IPS DF 4.7 (cell line): ENCODE measurements around the gene CHMP2A.

ENCODE experiments used
- DNase-seq: peaks from one replicate; pipeline ENCODE4 v3.0.0-alpha.2; 2013; ENCODE audit warnings: low spot score; ENCODE audit errors: extremely low read depth

The CHMP2A gene

DNA sequence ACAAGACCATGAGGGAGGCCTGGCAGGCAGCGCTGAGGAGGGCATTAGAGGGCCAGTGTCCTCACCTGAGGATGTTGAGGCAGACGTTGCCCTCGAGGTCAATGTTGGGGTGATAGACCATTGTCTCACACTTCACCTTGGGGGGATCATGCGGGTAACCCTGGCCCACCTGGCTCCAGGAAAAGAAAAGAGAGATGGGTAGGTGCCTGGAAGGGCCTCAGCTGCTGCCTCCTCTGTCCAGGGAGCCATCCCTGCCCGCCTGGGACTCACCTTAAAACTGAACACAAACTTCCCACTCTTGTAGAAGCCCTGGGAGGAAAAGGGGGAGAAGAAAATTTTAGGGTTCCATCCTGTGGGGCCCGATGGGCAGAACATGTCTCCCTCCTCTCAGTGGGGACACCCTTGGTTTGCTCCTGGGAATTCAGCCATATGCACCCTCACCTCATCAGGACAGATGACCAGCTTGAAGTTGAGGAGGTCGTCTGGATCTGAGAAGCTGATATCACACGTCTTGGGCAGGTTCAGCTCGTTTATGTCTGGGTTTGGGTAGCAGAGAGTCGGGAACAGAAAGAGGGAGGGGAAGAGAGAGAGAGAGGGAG, 1.8 kb upstream of the CHMP2A start:
- DNase-seq, result no peak

DNA sequence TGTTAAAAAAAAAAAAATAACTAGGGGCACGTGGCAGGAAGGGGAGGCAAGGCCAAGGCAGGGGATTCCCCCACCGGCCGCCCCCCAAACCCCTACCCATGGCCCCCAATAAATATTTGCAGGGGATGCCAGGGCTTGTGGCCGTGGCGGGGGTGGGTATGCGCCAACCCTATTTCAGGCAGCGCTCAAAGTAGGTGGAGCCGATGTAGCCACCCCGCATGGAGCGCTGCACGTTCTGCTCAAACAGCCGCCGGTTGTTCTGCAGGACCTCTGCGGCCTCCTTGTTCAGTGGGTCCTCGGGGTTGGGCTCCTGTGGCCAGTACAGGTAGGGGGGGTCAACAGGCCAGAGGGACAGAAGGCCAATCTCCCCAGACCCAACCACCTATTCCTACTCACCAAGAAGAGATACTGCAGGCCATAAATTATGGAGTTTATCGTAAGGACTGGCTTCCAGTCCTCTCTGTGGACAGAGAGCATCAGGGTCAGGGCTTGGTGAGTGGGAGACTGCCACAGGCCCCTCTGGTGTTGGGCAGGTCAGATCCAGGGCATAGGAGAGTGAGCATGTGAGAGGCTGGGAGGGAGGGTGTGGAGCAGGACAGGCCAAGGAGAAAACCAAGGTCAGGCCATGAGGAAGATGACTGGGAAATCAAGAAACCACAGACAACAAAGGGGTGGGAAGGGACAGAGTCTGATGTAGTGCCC, 1.2 kb upstream of the CHMP2A start:
- DNase-seq, result no peak

DNA sequence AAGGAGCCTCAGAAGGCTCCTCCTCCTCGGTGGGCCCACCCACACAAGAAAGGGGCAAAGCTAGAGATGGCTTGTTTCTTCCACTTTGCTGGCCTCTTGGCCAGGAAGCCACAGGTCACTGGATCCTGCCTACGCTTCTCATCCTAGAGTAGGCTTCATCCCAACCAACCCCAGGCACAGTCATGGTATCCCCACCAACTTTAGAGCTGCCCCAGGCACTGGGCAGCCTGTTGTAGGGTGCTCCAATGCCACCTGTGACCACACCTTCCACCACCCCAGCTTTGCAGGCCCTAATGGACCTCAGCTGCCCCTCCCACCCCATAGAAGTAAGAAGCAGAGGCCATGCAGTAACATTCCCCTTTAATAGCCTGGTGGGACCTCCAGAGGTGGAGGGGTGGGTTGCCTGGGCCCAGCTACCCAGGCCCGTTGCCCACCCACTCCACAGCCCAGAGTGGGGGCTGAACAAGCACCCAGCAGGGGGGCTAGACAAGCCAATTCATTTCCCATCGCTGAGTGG, 522 bp upstream of the CHMP2A start:
- DNase-seq, result no peak

DNA sequence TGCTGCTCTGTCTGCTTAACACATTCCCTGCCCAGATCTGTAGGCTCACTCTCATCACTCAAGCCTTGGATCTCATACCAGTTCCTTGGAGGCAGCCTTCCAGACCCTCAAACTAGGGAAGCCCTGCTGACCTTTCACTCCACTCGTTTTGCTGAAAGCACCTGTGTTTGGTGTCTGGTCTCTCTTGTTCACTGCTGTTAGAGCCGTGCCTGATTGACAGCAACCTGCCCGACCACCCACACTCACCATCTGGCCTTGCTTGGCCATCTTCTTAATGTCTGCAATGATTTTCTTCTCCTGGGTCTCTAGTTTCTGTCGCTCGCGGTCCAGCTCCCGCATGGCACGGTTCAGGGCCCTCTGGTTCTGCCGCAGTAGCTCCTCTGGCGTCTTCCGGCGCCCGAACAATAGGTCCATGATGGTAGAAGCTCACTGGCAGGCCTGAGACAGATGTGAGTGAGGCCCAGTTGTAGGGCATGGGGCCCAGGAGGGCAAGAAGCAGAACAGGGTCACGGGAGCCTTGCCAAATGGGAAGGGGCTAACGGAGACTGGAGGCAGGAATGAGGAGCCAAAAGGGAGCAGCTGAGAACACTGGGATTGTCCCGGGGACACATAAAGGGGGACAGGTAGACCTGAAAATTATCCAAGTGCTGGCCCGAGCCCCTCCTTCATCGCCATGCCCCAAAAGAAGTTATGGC, 959 bp downstream of the CHMP2A start:
- DNase-seq, result no peak

DNA sequence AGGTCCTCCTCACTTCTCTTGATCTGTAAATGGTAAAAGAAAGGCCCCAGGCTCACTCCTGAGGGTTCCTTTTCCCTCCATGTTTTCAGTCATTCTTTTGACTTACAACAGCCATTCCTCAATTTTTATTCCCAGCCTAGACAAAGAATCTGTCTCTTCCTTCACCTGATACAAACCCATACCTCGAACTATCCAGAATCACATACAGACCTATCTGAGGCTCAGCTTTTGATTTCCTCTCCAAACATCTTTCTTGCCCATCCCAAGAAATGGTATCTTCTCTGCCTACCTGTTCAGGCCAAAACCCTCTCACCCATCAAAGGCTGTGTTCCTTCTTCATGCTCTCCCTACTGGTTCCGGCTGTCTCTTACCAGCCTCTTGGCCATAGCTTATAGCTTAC, 2.2 kb downstream of the CHMP2A start:
- no peak for DNase-seq

DNA sequence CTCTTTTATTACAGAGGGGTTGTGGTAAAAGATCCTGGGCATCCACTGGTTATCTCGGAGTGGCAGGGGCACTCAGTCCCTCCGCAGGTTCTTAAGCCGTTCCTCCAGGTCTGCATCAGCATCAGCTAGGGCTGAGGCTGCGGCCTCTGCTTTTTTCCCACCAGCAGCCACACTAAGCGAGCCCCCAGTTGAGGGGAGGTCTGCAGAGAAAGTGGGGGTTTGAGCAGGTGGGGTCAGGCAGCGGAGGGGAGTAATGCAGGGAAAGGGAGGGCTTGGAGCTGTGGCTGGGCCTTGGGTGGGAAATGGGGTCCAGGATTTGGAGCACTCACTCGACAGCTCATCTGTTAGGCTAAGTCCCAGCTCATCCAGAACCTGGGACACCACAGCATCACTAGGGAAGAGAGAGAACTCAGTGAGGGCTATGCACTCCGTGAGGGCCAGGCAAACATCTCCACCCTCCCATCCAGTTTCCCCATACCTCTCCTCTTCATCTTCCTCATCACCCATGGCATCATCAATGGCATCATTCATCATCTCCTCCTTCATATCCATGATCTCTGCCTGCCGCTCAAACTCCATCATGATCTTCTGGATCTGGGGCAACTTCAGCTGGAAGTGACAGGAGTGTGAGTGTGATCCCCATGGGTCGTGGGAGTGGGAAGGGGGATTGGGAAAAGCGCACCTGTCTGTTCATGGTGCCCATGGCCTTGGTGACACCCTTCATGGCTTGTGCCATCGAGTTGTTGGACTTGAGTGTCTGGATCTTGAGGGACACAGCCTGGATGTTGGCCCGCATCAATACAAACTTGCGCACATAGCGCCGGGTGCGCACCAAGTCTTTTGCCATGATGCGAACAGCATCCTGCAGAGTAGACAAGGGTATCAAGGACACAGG, 3.1 kb downstream of the CHMP2A start:
- no peak for DNase-seq

DNA sequence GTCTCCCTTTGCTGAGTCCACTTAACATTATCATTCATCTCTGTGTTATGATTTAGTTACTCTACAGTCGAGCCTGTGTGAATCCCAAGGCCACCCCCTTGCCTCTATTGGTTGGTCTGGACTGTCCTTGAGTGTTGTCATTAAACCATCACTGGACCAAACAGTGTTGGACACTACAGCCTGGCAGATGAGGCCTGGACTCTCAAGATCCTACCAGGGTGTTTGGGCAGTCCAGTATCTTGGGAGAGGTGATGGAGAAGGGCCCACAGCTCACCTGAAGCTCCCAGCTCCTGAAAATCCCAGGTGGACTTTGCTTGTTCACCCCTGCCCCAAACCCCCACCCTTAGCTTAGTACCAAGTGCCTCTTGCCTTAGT, 3.8 kb downstream of the CHMP2A start:
- no peak for DNase-seq

DNA sequence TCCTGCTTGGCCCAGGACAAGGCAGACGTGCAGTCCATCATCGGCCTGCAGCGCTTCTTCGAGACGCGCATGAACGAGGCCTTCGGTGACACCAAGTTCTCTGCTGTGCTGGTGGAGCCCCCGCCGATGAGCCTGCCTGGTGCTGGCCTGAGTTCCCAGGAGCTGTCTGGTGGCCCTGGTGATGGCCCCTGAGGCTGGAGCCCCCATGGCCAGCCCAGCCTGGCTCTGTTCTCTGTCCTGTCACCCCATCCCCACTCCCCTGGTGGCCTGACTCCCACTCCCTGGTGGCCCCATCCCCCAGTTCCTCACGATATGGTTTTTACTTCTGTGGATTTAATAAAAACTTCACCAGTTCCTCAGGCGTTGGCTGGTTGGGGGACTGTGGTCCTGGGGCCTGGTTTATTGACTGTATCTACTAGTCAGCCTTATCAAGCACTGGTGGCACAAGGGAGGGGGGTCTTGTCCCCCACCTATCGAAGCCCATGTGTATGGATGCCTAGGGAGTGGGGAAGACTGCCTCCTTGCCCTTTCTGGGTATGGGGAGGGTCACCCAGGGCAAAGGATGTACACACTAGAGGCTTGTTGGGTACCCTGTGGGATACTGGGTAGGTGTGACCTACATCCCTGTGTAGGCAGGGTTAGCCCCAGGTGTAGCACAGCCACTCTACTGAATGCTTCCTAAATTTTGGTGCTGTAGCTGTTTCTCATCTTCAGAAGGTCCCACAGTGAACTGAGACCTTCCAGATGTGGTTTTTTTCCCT, 4.4 kb downstream of the CHMP2A start:
- no peak for DNase-seq

DNA sequence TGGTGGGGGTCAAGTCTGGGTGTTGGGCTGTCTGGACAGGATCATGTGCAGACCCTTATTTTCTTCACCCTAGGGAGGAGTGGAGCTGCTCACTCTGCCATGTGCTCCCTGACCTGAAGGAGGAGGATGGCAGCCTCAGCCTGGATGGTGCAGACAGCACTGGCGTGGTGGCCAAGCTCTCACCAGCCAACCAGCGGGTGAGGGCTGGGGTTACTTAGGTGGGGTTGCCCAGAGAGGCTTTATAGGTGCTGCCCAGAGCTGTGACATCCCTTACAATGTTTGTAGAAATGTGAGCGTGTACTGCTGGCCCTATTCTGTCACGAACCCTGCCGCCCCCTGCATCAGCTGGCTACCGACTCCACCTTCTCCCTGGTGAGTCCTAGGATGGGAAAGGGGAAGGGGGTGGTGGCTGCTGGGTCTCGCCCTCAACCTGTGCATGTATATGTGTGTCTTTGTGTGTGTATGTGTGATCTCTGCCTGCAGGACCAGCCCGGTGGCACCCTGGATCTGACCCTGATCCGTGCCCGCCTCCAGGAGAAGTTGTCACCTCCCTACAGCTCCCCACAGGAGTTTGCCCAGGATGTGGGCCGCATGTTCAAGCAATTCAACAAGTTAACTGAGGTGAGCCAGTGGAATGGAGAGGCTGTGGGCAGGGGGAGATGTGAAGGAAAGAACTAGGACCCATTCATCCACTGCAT, 5.1 kb downstream of the CHMP2A start:
- no peak for DNase-seq

DNA sequence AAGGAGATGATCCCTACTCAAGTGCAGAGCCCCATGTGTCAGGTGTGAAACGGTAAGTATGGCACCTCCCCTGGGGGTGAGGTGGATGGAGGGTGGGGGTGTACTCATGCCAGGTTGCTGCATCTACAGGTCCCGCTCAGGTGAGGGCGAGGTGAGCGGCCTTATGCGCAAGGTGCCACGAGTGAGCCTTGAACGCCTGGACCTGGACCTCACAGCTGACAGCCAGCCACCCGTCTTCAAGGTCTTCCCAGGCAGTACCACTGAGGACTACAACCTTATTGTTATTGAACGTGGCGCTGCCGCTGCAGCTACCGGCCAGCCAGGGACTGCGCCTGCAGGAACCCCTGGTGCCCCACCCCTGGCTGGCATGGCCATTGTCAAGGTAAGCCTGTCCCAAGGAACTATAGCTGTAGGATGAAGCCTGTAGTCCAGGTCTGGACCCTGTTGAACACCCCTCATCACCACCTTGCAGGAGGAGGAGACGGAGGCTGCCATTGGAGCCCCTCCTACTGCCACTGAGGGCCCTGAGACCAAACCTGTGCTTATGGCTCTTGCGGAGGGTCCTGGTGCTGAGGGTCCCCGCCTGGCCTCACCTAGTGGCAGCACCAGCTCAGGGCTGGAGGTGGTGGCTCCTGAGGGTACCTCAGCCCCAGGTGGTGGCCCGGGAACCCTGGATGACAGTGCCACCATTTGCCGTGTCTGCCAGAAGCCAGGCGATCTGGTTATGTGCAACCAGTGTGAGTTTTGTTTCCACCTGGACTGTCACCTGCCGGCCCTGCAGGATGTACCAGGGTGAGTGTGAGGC, 5.8 kb downstream of the CHMP2A start:
- DNase-seq, result no peak

DNA sequence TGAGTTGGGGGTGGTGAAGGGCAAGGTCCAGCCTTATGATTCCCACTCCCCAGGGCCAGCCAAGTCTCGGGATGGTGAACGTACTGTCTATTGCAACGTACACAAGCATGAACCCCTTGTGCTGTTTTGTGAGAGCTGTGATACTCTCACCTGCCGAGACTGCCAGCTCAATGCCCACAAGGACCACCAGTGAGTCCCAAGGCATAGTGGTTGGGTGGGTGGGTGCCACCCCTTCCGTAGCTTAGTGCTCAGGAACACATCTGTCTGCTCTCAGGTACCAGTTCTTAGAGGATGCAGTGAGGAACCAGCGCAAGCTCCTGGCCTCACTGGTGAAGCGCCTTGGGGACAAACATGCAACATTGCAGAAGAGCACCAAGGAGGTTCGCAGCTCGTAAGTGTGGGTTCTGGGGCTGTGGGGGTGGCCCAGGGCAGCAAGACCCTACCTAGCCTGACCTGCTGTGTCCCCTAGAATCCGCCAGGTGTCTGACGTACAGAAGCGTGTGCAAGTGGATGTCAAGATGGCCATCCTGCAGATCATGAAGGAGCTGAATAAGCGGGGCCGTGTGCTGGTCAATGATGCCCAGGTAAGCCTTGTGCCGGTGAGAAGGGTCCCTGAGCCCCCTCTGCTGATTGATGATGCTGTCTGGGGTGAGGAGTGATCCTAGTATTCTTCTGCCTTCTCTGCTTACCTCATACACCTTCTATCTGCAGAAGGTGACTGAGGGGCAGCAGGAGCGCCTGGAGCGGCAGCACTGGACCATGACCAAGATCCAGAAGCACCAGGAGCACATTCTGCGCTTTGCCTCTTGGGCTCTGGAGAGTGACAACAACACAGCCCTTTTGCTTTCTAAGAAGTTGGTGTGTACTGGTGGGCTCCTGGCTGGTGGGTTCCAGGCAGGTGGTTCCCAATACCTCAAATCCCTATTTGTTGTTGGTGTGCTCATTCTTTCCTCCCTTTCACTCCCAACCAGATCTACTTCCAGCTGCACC, 7.3 kb downstream of the CHMP2A start:
- no peak for DNase-seq

DNA sequence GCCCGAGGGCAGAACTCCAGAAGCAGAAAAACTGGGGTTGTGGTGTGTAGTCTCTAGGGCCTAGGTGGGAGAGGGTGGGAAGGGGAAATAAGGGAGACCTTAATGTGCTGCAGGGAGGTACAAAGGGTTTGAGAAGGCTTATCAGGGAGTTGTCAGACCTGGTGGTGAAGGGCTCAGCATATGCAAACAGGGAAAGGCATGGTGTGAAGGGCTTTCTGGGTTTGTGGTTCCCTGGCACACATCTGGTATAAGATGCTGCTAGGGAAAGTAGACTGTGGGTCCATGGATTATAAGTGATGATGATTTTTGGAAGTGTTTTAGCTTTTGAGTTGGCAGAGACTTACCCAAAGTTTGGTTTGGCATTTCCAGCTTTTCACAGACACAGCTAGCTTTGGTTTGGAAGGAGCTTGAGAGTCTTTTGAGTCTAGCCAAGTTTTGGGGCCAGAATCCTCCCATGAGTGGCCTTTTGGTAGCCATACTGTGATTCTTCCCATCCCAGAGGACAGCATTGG, 8.8 kb downstream of the CHMP2A start:
- DNase-seq, result no peak

DNA sequence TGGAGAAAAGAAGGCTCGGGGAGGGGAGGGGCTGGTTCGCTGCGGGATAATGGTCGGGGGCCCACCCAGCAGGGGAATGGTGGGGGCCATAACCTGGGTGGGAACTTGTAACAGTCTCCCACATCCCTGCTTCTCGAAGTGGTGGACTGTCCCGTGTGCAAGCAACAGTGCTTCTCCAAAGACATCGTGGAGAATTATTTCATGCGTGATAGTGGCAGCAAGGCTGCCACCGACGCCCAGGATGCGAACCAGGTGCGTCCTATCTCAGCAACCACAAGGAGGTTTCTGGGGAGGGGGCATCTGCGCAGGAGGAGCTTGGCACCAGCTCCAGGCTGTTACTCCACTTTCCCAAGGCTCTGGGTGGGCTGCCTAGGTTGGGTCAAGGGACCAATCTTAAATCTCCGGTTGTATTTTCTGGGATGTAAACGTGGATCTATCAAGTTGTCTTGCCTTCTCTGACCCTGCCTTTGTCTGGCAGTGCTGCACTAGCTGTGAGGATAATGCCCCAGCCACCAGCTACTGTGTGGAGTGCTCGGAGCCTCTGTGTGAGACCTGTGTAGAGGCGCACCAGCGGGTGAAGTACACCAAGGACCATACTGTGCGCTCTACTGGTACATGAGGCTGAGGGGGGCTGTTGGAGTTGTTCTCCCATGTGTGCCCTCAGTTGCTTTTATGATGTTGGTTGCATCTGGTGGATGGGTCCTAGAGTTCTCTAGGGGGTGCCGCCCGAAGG, 9.5 kb downstream of the CHMP2A start:
- no peak for DNase-seq

DNA sequence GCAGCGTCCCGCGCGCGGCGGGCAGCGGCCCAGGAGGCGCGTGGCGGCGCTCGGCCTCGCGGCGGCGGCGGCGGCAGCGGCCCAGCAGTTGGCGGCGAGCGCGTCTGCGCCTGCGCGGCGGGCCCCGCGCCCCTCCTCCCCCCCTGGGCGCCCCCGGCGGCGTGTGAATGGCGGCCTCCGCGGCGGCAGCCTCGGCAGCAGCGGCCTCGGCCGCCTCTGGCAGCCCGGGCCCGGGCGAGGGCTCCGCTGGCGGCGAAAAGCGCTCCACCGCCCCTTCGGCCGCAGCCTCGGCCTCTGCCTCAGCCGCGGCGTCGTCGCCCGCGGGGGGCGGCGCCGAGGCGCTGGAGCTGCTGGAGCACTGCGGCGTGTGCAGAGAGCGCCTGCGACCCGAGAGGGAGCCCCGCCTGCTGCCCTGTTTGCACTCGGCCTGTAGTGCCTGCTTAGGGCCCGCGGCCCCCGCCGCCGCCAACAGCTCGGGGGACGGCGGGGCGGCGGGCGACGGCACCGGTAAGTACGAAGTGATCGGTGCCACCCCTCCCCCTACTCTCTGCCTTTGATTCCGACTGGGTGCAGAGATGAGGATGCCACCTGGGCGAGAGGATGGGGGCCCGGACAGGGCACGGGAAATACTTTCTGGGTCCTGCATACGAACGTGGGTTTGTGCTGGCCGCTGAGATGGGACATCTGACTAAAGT, 10.2 kb downstream of the CHMP2A start:
- no peak for DNase-seq

DNA sequence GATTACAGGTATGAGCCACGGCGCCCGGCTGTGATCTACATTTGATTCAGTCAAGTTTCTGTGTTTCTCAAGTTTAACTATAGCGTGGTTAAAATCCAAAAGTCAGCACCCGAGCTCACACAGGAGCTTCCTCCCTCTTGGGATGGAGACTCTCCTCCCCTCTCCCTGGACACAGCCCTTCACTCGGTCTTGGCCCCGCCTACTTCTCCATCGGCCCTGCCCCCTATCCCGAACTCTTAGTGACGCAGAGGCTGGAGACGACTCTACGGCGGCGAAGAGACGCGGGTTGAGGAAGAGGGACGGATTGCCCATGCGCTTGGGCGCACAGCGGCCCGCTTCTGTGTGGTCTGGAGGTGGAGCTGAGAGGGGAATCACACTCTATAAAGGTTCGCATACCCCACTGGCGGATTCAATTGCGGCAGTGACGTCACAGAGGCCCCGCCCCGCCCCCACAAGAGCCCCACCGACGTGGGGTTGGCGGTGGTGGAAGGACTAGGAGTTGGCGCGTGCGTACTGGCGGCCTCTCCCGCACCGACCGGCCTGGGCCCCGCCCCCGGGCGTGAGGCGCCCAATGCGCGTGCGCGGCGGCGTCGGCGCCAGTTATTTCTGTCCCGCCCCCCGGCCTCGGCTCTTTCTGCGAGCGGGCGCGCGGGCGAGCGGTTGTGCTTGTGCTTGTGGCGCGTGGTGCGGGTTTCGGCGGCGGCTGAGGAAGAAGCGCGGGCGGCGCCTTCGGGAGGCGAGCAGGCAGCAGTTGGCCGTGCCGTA, 10.9 kb downstream of the CHMP2A start, which contains the start of gene TRIM28:
Gene TRIM28, plus strand, starts transcription at position 239 of the 765 bp plus-strand sequence. CDS start 694 bp downstream, outside the sequence.
- DNase-seq, result no peak
